Central memory CD8-positive, alpha-beta T cell (primary cell): ENCODE results near the gene PTGES.

Experiments
- ATAC-seq: fragments of 150-1000 bp; cut with Tn5 transposase; replicated peaks from 2 replicates; pipeline ENCODE4 v1.10.0; 2022; ENCODE audit warnings: mild to moderate bottlenecking, moderate FRiP score, moderate number of reproducible peaks; ENCODE audit not compliant: poor library complexity, severe bottlenecking; ENCODE audit errors: extremely low read depth
- DNase-seq, 2 donors: peaks; one replicate each; pipeline ENCODE4 v3.0.0; 2021; ENCODE audit warnings: low spot score in 2 of 2
- H3K27ac Mint-ChIP-seq: one replicate; pipeline ENCODE4 v1.8.0; 2022; ENCODE audit warnings: low read depth, mild to moderate bottlenecking, moderate library complexity, mixed read lengths
- H3K27me3 Mint-ChIP-seq: one replicate; pipeline ENCODE4 v1.8.0; 2022; ENCODE audit warnings: mixed read lengths
- H3K36me3 Mint-ChIP-seq: one replicate; pipeline ENCODE4 v1.8.0; 2022; ENCODE audit warnings: mild to moderate bottlenecking, moderate library complexity, mixed read lengths; ENCODE audit not compliant: insufficient read depth
- H3K4me1 Mint-ChIP-seq: one replicate; pipeline ENCODE4 v1.8.0; 2022; ENCODE audit warnings: mixed read lengths
- H3K4me3 Mint-ChIP-seq: one replicate; pipeline ENCODE4 v1.8.0; 2022; ENCODE audit warnings: mild to moderate bottlenecking, moderate library complexity, mixed read lengths
- H3K9me3 Mint-ChIP-seq: one replicate; pipeline ENCODE4 v1.8.0; 2022; ENCODE audit warnings: mixed read lengths

Gene PTGES

GRCh38 chr9:129733632-129733953 lies 19.2 kb downstream of the PTGES start:
- Mint-ChIP-seq H3K9me3 (no peaks in the 10 kb centered on the region), H3K4me1 (peaks cover 5% of the 10 kb centered on the region), H3K27ac (no peak overlapping the region), H3K27me3 (peaks cover 20% of the 10 kb centered on the region), H3K4me3 (no peak overlapping the region), H3K36me3 (peaks cover 5% of the 10 kb centered on the region)
- DNase-seq (no peak), ATAC-seq (no peak)

GRCh38 chr9:129732946-129733631 lies 19.8 kb downstream of the PTGES start:
- no peak for DNase-seq
- H3K27ac Mint-ChIP-seq = no peak overlapping the region
- no peak for ATAC-seq
- peaks cover 3% of the 10 kb centered on the region for H3K36me3 Mint-ChIP-seq
- H3K4me1 Mint-ChIP-seq = peaks cover 5% of the 10 kb centered on the region
- no peak overlapping the region for H3K4me3 Mint-ChIP-seq
- H3K9me3 Mint-ChIP-seq = no peaks in the 10 kb centered on the region
- peaks cover 20% of the 10 kb centered on the region for H3K27me3 Mint-ChIP-seq

GRCh38 chr9:129732100-129732499 lies 20.7 kb downstream of the PTGES start:
- no peak overlapping the region for H3K27ac Mint-ChIP-seq
- no peaks in the 10 kb centered on the region for H3K9me3 Mint-ChIP-seq
- H3K36me3 Mint-ChIP-seq = peaks cover 3% of the 10 kb centered on the region
- no peak for ATAC-seq
- H3K4me1 Mint-ChIP-seq = peaks cover 5% of the 10 kb centered on the region
- H3K4me3 Mint-ChIP-seq = no peak overlapping the region
- DNase-seq = no peak
- H3K27me3 Mint-ChIP-seq = peaks cover 20% of the 10 kb centered on the region

DNA sequence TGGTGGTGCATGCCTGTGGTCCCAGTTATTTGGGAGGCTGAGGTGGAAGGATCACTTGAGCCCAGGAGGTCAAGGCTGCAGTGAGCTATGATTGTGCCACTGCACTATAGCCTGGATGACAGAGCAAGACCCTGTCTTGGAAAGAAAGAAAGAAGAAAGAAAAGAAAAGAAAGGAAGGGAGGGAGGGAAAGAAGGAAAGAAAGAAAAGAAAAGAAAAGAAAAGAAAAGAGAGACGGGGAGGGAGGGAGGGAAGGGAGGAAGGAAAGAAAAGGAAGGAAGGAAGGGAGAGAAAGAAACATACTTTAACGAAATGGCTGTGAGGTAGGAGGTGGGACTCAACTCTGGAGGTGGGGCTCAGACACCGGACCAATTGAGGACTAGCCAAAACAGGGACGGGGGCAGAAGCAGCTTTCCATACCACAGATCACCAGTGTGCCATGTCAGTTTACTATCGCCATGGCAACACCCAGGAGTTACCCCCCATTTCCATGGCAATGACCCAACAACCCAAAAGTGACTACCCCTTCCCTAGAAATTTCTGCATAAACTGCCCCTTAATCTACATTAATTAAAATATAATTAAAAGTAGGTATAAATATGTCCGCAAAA lies 21.3 kb downstream of the PTGES start:
- H3K27me3 Mint-ChIP-seq = peaks cover 20% of the 10 kb centered on the region
- H3K36me3 Mint-ChIP-seq = peaks cover 3% of the 10 kb centered on the region
- peaks cover 5% of the 10 kb centered on the region for H3K4me1 Mint-ChIP-seq
- H3K9me3 Mint-ChIP-seq = no peaks in the 10 kb centered on the region
- DNase-seq (no peak), ATAC-seq (no peak)
- H3K27ac Mint-ChIP-seq = no peak overlapping the region
- H3K4me3 Mint-ChIP-seq = no peak overlapping the region

DNA sequence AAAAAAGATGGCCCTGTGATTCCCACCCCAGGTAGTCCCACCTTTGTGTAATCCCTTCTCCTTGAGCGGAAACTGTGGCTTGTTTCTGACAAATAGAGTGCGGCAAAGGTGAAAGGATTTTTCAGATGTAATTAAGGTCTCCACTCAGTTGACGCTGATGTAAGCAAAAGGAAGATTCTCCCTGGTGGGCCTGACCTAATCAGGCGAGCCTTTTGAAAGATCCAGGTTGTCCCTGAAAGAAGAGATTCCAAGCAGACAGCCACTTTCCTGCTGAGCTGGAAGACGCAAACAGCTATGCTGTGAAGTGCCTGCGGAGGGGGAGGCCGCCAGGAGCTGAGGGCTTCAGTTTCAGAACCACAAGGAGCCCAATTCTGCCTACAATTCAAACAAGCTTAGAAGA lies 24.1 kb downstream of the PTGES start:
- Mint-ChIP-seq H3K9me3 (no peaks in the 10 kb centered on the region), H3K27me3 (peaks cover 33% of the 10 kb centered on the region), H3K27ac (no peak overlapping the region), H3K36me3 (peaks cover 3% of the 10 kb centered on the region), H3K4me3 (no peak overlapping the region), H3K4me1 (peaks cover 5% of the 10 kb centered on the region)
- DNase-seq (no peak), ATAC-seq (no peak)

GRCh38 chr9:129726322-129727160 lies 26.3 kb downstream of the PTGES start:
- DNase-seq (peak; percentile 17 to 36), ATAC-seq (peak; percentile 62)
- Mint-ChIP-seq H3K4me1 (peaks cover 4% of the 10 kb centered on the region), H3K27ac (no peak overlapping the region), H3K9me3 (no peaks in the 10 kb centered on the region), H3K27me3 (peaks cover 39% of the 10 kb centered on the region), H3K4me3 (no peak overlapping the region), H3K36me3 (peaks cover 2% of the 10 kb centered on the region)

DNA sequence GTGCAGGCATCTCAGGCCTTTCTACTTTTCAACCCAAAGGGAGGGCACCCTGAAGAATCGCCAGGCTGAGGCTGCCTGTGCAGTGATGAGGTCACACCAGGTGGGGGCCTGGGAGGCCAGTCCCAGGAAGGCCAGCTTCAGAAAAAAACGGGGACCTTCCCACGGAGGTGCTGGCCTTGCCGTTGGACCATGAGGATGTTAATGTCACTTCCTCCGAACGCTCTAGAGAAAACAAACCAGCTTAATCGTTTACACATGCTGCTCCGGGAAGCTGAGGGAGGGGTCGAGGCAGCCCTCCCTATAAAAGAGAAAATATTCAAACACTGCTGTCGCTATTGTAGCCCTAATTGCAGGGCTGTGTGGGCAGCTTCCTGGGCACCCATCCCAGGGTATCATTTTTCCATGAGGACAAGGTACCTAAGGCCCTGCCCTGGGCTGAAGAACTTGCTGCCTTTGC lies 27.0 kb downstream of the PTGES start:
- Mint-ChIP-seq H3K4me3 (no peak overlapping the region), H3K36me3 (peaks cover 2% of the 10 kb centered on the region)
- ATAC-seq = no peak

DNA sequence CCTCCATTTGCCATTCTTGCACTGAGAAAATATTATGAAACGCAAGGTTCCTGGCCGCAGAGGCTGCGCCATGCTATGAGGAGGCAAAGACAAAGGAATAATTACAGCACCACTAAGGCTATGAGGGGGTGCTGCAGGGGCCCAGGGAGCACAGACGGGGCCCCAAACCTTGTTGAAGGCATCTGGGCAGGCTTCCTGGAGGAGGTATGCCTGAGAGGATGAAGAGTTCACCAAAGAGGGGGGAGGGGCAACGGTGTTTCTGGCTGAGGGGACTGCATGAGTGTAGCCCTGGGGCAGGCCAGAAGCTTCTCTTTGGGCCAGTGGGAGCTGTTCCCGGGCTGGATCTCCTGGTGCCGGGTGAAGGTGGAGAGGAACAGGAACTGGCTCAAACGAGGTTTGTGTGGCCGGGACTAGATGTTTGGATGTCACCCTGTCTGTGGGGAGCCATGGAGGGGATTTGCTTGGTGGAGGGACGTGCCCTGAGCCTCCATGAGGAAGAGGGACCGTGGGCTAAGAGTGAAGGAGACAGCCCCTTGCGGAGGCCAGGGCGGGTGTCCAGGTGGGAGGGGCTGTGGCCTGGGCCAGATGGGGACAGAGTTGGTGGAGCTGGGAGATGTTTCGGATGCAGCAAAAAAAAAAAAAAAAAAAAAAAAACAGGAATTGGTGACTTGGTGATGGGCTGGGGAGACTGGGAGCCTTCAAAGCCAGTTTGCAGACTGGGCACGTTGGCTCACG lies 28.2 kb downstream of the PTGES start:
- ATAC-seq (no peak), DNase-seq (no peak)
- Mint-ChIP-seq H3K36me3 (peaks cover 2% of the 10 kb centered on the region), H3K9me3 (no peaks in the 10 kb centered on the region), H3K27me3 (peaks cover 45% of the 10 kb centered on the region), H3K27ac (peak overlapping the region; percentile 38), H3K4me3 (no peak overlapping the region), H3K4me1 (no peaks in the 10 kb centered on the region)

More for the DNA sequence above, 27.0 kb downstream of the PTGES start:
- no peak for DNase-seq
- Mint-ChIP-seq H3K27ac (no peak overlapping the region), H3K9me3 (no peaks in the 10 kb centered on the region), H3K27me3 (peaks cover 36% of the 10 kb centered on the region), H3K4me1 (no peaks in the 10 kb centered on the region)

- Mint-ChIP-seq H3K27ac (no peak overlapping the region), H3K4me1 (no peaks in the 10 kb centered on the region), H3K27me3 (peaks cover 36% of the 10 kb centered on the region), H3K36me3 (peaks cover 2% of the 10 kb centered on the region), H3K9me3 (no peaks in the 10 kb centered on the region), H3K4me3 (no peak overlapping the region)
- DNase-seq = no peak
- ATAC-seq = no peak
Observed at GRCh38 chr9:129722913-129723312, 29.9 kb downstream of the PTGES start.

- H3K27ac Mint-ChIP-seq = no peak overlapping the region
- no peaks in the 10 kb centered on the region for H3K4me1 Mint-ChIP-seq
- DNase-seq (no peak), ATAC-seq (no peak)
- no peak overlapping the region for H3K4me3 Mint-ChIP-seq
- H3K36me3 Mint-ChIP-seq = no peaks in the 10 kb centered on the region
- peaks cover 43% of the 10 kb centered on the region for H3K27me3 Mint-ChIP-seq
- no peaks in the 10 kb centered on the region for H3K9me3 Mint-ChIP-seq
Observed at GRCh38 chr9:129720865-129721545, 31.8 kb downstream of the PTGES start.

- no peak for DNase-seq
- Mint-ChIP-seq H3K27ac (no peak overlapping the region), H3K4me3 (no peak overlapping the region), H3K9me3 (no peaks in the 10 kb centered on the region), H3K36me3 (no peaks in the 10 kb centered on the region), H3K27me3 (peaks cover 49% of the 10 kb centered on the region), H3K4me1 (no peaks in the 10 kb centered on the region)
- no peak for ATAC-seq
Observed at GRCh38 chr9:129720181-129720864, 32.5 kb downstream of the PTGES start.
